ENCODE measurements around the gene PRR19.

DNA sequence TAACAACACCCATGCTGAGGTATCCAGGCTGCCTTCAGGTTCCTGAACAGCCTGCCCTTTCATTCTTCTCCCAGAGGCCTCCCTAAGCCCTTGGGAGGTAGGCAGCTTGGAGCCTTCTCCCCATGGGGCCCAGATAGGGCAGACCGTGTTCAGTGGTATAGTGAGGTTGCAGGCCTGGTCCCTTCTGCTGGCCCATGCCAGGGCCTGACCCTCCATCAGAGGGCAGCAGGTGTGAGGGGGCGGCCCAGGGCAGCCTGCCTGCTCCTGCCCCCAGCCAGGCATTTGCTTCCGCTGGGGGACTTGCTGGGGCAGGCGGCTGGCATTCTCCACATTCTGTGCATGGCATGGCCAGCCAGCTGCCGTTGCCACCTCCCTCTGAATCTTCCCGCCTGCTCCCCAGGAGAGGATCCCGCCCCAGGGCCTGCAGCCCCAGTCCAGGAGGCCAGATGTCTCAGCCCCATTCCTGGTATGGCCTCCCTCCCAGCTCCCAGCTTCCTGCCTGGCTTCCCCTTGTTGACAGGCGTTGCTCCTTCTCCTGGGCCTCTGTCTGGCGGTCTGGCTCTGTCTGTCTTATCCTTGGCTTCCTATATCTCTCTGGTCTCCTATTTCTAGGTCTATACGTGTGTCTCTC is 24.0 kb upstream of the PRR19 start:
- TF ChIP-seq, protein P1, sequence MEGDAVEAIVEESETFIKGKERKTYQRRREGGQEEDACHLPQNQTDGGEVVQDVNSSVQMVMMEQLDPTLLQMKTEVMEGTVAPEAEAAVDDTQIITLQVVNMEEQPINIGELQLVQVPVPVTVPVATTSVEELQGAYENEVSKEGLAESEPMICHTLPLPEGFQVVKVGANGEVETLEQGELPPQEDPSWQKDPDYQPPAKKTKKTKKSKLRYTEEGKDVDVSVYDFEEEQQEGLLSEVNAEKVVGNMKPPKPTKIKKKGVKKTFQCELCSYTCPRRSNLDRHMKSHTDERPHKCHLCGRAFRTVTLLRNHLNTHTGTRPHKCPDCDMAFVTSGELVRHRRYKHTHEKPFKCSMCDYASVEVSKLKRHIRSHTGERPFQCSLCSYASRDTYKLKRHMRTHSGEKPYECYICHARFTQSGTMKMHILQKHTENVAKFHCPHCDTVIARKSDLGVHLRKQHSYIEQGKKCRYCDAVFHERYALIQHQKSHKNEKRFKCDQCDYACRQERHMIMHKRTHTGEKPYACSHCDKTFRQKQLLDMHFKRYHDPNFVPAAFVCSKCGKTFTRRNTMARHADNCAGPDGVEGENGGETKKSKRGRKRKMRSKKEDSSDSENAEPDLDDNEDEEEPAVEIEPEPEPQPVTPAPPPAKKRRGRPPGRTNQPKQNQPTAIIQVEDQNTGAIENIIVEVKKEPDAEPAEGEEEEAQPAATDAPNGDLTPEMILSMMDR (IDR thresholded peaks at IDR 0.05; ENCODE audit: insufficient read depth, low read depth, low read length), result no peak
- no peak for TF ChIP-seq EZH2 (IDR thresholded peaks at IDR 0.05; ENCODE audit: insufficient read depth, low read length)
